HEK293T (cell line): ENCODE results near the gene LRPPRC.

ENCODE experiments used
- CTCF ChIA-PET: fragments of 350-600 bp; formaldehyde crosslinking; extraction: SDS; loops from one replicate; lab custom pipeline; 2021; ENCODE audit warnings: antibody characterized with exemption, inconsistent platforms; lab: Yijun Ruan, JAX
- POLR2A ChIA-PET: fragments of 350-600 bp; formaldehyde crosslinking; extraction: SDS; loops from one replicate; lab custom pipeline; 2020; ENCODE audit warnings: antibody characterized with exemption, inconsistent platforms; lab: Yijun Ruan, JAX
- DNase-seq: peaks from one replicate; pipeline ENCODE4 v3.0.0; 2012; ENCODE audit warnings: mixed read lengths; ENCODE audit errors: extremely low spot score
- ARNT ChIP-seq: fragments of 450-650 bp; IDR thresholded peaks from 2 replicates; pipeline ENCODE4 v1.6.1; 2017; ENCODE audit warnings: mild to moderate bottlenecking
- BHLHE40 ChIP-seq: fragments of 450-650 bp; IDR thresholded peaks from 2 replicates; pipeline ENCODE4 v1.6.1; 2016; ENCODE audit warnings: mild to moderate bottlenecking, moderate library complexity, borderline replicate concordance
- CTBP1 ChIP-seq: fragments of 450-650 bp; IDR thresholded peaks from 2 replicates; pipeline ENCODE4 v1.6.1; 2016; ENCODE audit warnings: borderline replicate concordance
- ELF4 ChIP-seq: fragments of 450-650 bp; IDR thresholded peaks from 2 replicates; pipeline ENCODE4 v1.6.1; 2017; ENCODE audit warnings: antibody characterized with exemption
- FOXA1 ChIP-seq: fragments of 450-650 bp; IDR thresholded peaks from 2 replicates; pipeline ENCODE4 v1.6.1; 2016; ENCODE audit warnings: mild to moderate bottlenecking
- FOXK2 ChIP-seq: fragments of 450-650 bp; IDR thresholded peaks from 2 replicates; pipeline ENCODE4 v1.6.1; 2016; ENCODE audit warnings: mild to moderate bottlenecking
- FOXM1 ChIP-seq: fragments of 450-650 bp; IDR thresholded peaks from 2 replicates; pipeline ENCODE4 v1.6.1; 2017; ENCODE audit warnings: mild to moderate bottlenecking, borderline replicate concordance
- HDGF ChIP-seq: fragments of 450-650 bp; IDR thresholded peaks from 2 replicates; pipeline ENCODE4 v1.6.1; 2017; ENCODE audit warnings: antibody characterized with exemption, borderline replicate concordance
- L3MBTL2 ChIP-seq: fragments of 450-650 bp; conservative IDR thresholded peaks from 2 replicates; pipeline ENCODE4 v1.6.1; 2016; ENCODE audit warnings: mild to moderate bottlenecking
- LEF1 ChIP-seq: fragments of 450-650 bp; IDR thresholded peaks from 2 replicates; pipeline ENCODE4 v1.6.1; 2017; ENCODE audit warnings: mild to moderate bottlenecking, borderline replicate concordance
- NFRKB ChIP-seq: fragments of 450-650 bp; IDR thresholded peaks from 2 replicates; pipeline ENCODE4 v1.6.1; 2016; ENCODE audit warnings: mild to moderate bottlenecking, moderate library complexity
- PKNOX1 ChIP-seq: fragments of 450-650 bp; IDR thresholded peaks from 2 replicates; pipeline ENCODE4 v1.6.1; 2016
- SP1 ChIP-seq: fragments of 450-650 bp; IDR thresholded peaks from 2 replicates; pipeline ENCODE4 v1.6.1; 2017
- SUZ12 ChIP-seq: fragments of 450-650 bp; IDR thresholded peaks from 2 replicates; pipeline ENCODE4 v1.6.1; 2016; ENCODE audit warnings: mild to moderate bottlenecking
- TARDBP ChIP-seq: fragments of 450-650 bp; IDR thresholded peaks from 2 replicates; pipeline ENCODE4 v1.6.1; 2016
- ZNF384 ChIP-seq: fragments of 450-650 bp; IDR thresholded peaks from 2 replicates; pipeline ENCODE4 v1.6.1; 2016

Gene LRPPRC

GRCh38 chr2:43943323-43943722, 52.5 kb downstream of the LRPPRC start:
- ChIA-PET POLR2A (no interaction called here), CTCF (no interaction called here)

GRCh38 chr2:43942881-43943280, 52.9 kb downstream of the LRPPRC start:
- POLR2A ChIA-PET, result no interaction called here
- TF ChIP-seq TARDBP, result no peak
- no peak for TF ChIP-seq FOXA1
- TF ChIP-seq FOXM1, result no peak
- TF ChIP-seq SUZ12, result no peak
- TF ChIP-seq FOXK2, result no peak
- no peak for TF ChIP-seq SP1
- no peak for TF ChIP-seq HDGF
- no peak for TF ChIP-seq L3MBTL2
- no peak for TF ChIP-seq NFRKB
- no peak for TF ChIP-seq PKNOX1
- TF ChIP-seq LEF1, result no peak
- no peak for TF ChIP-seq BHLHE40
- TF ChIP-seq ZNF384, result no peak
- no peak for TF ChIP-seq CTBP1
- no peak for TF ChIP-seq ARNT
- TF ChIP-seq ELF4, result no peak
- CTCF ChIA-PET, result no interaction called here
- no peak for DNase-seq

More at GRCh38 chr2:43943323-43943722, 52.5 kb downstream of the LRPPRC start:
- DNase-seq, result no peak
- TF ChIP-seq ZNF384 (no peak), LEF1 (no peak), PKNOX1 (no peak), SUZ12 (no peak), NFRKB (no peak), L3MBTL2 (no peak), FOXA1 (no peak), FOXM1 (no peak), SP1 (no peak), HDGF (no peak), FOXK2 (no peak), ARNT (no peak), ELF4 (no peak), CTBP1 (no peak), TARDBP (no peak), BHLHE40 (no peak)

GRCh38 chr2:43941966-43942365, 53.8 kb downstream of the LRPPRC start:
- TF ChIP-seq TARDBP, result no peak
- no peak for TF ChIP-seq LEF1
- TF ChIP-seq ZNF384, result no peak
- no peak for TF ChIP-seq SP1
- no peak for TF ChIP-seq L3MBTL2
- no peak for TF ChIP-seq ARNT
- no peak for TF ChIP-seq PKNOX1
- TF ChIP-seq NFRKB, result no peak
- TF ChIP-seq SUZ12, result no peak
- no peak for TF ChIP-seq FOXA1
- no peak for TF ChIP-seq BHLHE40
- no peak for TF ChIP-seq CTBP1
- TF ChIP-seq HDGF, result no peak
- no peak for TF ChIP-seq FOXK2
- no peak for TF ChIP-seq ELF4
- TF ChIP-seq FOXM1, result no peak
- ChIA-PET CTCF (no interaction called here), POLR2A (no interaction called here)
- DNase-seq, result no peak

- ChIA-PET CTCF (no interaction called here), POLR2A (no interaction called here)
- TF ChIP-seq ELF4 (no peak), BHLHE40 (no peak), FOXA1 (no peak), ARNT (no peak), CTBP1 (no peak), HDGF (no peak), SUZ12 (no peak), FOXM1 (no peak), TARDBP (no peak), L3MBTL2 (no peak), NFRKB (no peak), ZNF384 (no peak), FOXK2 (no peak), LEF1 (no peak)
- no peak for DNase-seq
These were observed 54.4 kb downstream of the LRPPRC start for GRCh38 chr2:43941359-43941758.

GRCh38 chr2:43939695-43940256, 56.0 kb downstream of the LRPPRC start:
- ChIA-PET CTCF (no interaction called here), POLR2A (no interaction called here)
- TF ChIP-seq ZNF384 (no peak), SUZ12 (no peak), TARDBP (no peak), HDGF (no peak)
- DNase-seq, result no peak

GRCh38 chr2:43937269-43937820, 58.4 kb downstream of the LRPPRC start:
- ChIA-PET POLR2A (no interaction called here), CTCF (no interaction called here)
- DNase-seq, result no peak
- TF ChIP-seq PKNOX1 (no peak), FOXM1 (no peak), FOXA1 (no peak), SUZ12 (no peak), ELF4 (no peak), LEF1 (no peak), FOXK2 (no peak), ARNT (no peak), L3MBTL2 (no peak)
